GM21526 (cell line): Measurements from ENCODE around the gene CYP19A1.

Experiments used
- ATAC-seq: cut with Tn5 transposase; IDR thresholded peaks from one replicate; pipeline ENCODE4 v1.9.1; 2021; ENCODE audit warnings: moderate library complexity; ENCODE audit not compliant: unreplicated experiment, low FRiP score

Gene CYP19A1

GRCh38 chr15:51338496-51338895, at the start of gene CYP19A1:
Gene CYP19A1 (minus strand): TSS chr15:51338596. CDS start chr15:51242912, 95,684 bp downstream.
- no peak for ATAC-seq

GRCh38 chr15:51387699-51388041, 49.3 kb upstream of the CYP19A1 start:
- ATAC-seq, result no peak

- no peak for ATAC-seq
Observed at GRCh38 chr15:51386960-51387698, 48.7 kb upstream of the CYP19A1 start.

- no peak for ATAC-seq
Observed at GRCh38 chr15:51386486-51386885, 48.1 kb upstream of the CYP19A1 start.

GRCh38 chr15:51386029-51386428, 47.6 kb upstream of the CYP19A1 start:
- no peak for ATAC-seq

GRCh38 chr15:51382787-51383186, 44.4 kb upstream of the CYP19A1 start:
- ATAC-seq, result no peak

GRCh38 chr15:51380999-51381806, 42.8 kb upstream of the CYP19A1 start:
- peak; percentile 69 for ATAC-seq

GRCh38 chr15:51379390-51379789, 41.0 kb upstream of the CYP19A1 start:
- ATAC-seq, result no peak

GRCh38 chr15:51378406-51378805, 40.0 kb upstream of the CYP19A1 start:
- no peak for ATAC-seq

- no peak for ATAC-seq
Observed at GRCh38 chr15:51377038-51377786, 38.8 kb upstream of the CYP19A1 start.

GRCh38 chr15:51375966-51376640, 37.7 kb upstream of the CYP19A1 start:
- no peak for ATAC-seq

GRCh38 chr15:51374131-51374530, 35.7 kb upstream of the CYP19A1 start:
- ATAC-seq, result no peak

GRCh38 chr15:51371266-51371665, 32.9 kb upstream of the CYP19A1 start:
- ATAC-seq, result no peak

GRCh38 chr15:51369451-51369761, 31.0 kb upstream of the CYP19A1 start:
- ATAC-seq, result no peak

- no peak for ATAC-seq
Observed at GRCh38 chr15:51368751-51369450, 30.5 kb upstream of the CYP19A1 start.

GRCh38 chr15:51368307-51368706, 29.9 kb upstream of the CYP19A1 start:
- ATAC-seq, result no peak

GRCh38 chr15:51367322-51367976, 29.1 kb upstream of the CYP19A1 start:
- no peak for ATAC-seq

- no peak for ATAC-seq
Observed at GRCh38 chr15:51366920-51367319, 28.5 kb upstream of the CYP19A1 start.

GRCh38 chr15:51366071-51366470, 27.7 kb upstream of the CYP19A1 start:
- no peak for ATAC-seq

GRCh38 chr15:51365417-51365816, 27.0 kb upstream of the CYP19A1 start:
- no peak for ATAC-seq
